ENCODE measurements around the gene CDIPT. TPM values are rescaled to one million over a fixed set of nuclear protein-coding genes. Genes with fewer than 3 reads are reported as not detected.

CDIPT gene
- total and polyA plus RNA-seq, 2 of the 13 experiments (the other 11 are each of a cell fraction or from before 2014, with no cell fraction given): 54.9 to 97.5 TPM

GRCh38 chr16:29848420-29849297 lies 14.4 kb downstream of the CDIPT start (continued):
- TF ChIP-seq ZNF318 (CRISPR knock-in tag; IDR thresholded peaks at IDR 0.05) (no peak; the same call in 1 of the 2 replicates), NR2F1 (CRISPR knock-in tag; IDR thresholded peaks at IDR 0.05) (no peak), ZNF879 (CRISPR knock-in tag; IDR thresholded peaks at IDR 0.05) (no peak), BCL6 (CRISPR knock-in tag; IDR thresholded peaks at IDR 0.05) (0 out of 2 replicates have a peak, but pooled peaks have one; percentile 9), ZNF597 (CRISPR knock-in tag; IDR thresholded peaks at IDR 0.05) (no peak), ARHGAP35 (CRISPR knock-in tag; IDR thresholded peaks at IDR 0.05; ENCODE audit: borderline replicate concordance) (peak; percentile 69; the same call in 1 of the 2 replicates), ZMAT3 (CRISPR knock-in tag; conservative IDR thresholded peaks at IDR 0.05) (0 out of 2 replicates have a peak, but pooled peaks have one; percentile 44), ZNF710 (CRISPR knock-in tag; IDR thresholded peaks at IDR 0.05; ENCODE audit: borderline replicate concordance) (no peak), MEIS2 (CRISPR knock-in tag; IDR thresholded peaks at IDR 0.05) (peak; percentile 35; the same call in 1 of the 2 replicates), MAFK (conservative IDR thresholded peaks at IDR 0.05 in 1 of 2, IDR thresholded peaks at IDR 0.05 in 1 of 2; ENCODE audit: low read length in 2 of 2) (no peak), ZNF451 (CRISPR knock-in tag; IDR thresholded peaks at IDR 0.05) (no peak), ELF3 (CRISPR knock-in tag; IDR thresholded peaks at IDR 0.05) (0 out of 2 replicates have a peak, but pooled peaks have one; percentile 32), ZIK1 (CRISPR knock-in tag; IDR thresholded peaks at IDR 0.05; ENCODE audit: borderline replicate concordance, low read depth) (no peak), PHB2 (IDR thresholded peaks at IDR 0.05; ENCODE audit: partially characterized antibody) (no peak), NFRKB (IDR thresholded peaks at IDR 0.05) (no peak), MXI1 (IDR thresholded peaks at IDR 0.05; ENCODE audit: borderline replicate concordance, low read depth, low read length) (no peak; the same call in 2 of the 3 replicates), ZKSCAN5 (CRISPR knock-in tag; IDR thresholded peaks at IDR 0.05) (no peak), TBP (CRISPR knock-in tag; IDR thresholded peaks at IDR 0.05) (no peak)
